Chondrocyte (in vitro differentiated cells): ENCODE data around the gene PCSK9. TPM values are rescaled to one million over a fixed set of nuclear protein-coding genes. Genes with fewer than 3 reads are reported as not detected.

ENCODE experiments used
- DNase-seq: peaks from one replicate; pipeline ENCODE4 v3.0.0; 2021; ENCODE audit warnings: mixed read lengths, low spot score
- H3K27ac Mint-ChIP-seq: one replicate; pipeline ENCODE4 v1.8.0; 2021; ENCODE audit warnings: mild to moderate bottlenecking, moderate library complexity, mixed read lengths; ENCODE audit not compliant: unreplicated experiment
- H3K27me3 Mint-ChIP-seq: 2 replicates; pipeline ENCODE4 v1.8.0; 2021; ENCODE audit warnings: low read depth, mixed read lengths
- H3K36me3 Mint-ChIP-seq: 2 replicates; pipeline ENCODE4 v1.8.0; 2021; ENCODE audit warnings: low read depth, mixed read lengths
- H3K4me1 Mint-ChIP-seq: 2 replicates; pipeline ENCODE4 v1.8.0; 2021; ENCODE audit warnings: low read depth, mild to moderate bottlenecking, mixed read lengths
- H3K4me3 Mint-ChIP-seq: one replicate; pipeline ENCODE4 v1.8.0; 2021; ENCODE audit warnings: mild to moderate bottlenecking, moderate library complexity, mixed read lengths; ENCODE audit not compliant: unreplicated experiment
- H3K9me3 Mint-ChIP-seq: 2 replicates; pipeline ENCODE4 v1.8.0; 2021; ENCODE audit warnings: low read depth, mixed read lengths
- total RNA-seq: library from RNA; stranded (reverse); gene quantifications from 3 replicates; pipeline ENCODE4 v1.2.1, GENCODE V29; 2021
- TF ChIP-seq, protein P1 (sequence below): fragments of 200-600 bp; sonication (generic); IDR thresholded peaks from 2 replicates; pipeline ENCODE4 v1.5.0; 2021; ENCODE audit warnings: antibody characterized with exemption, mild to moderate bottlenecking, moderate library complexity

The PCSK9 gene
- total RNA-seq, 1 donor from 2014 or later: 0.60 TPM

GRCh38 chr1:55037733-55038551 is 1.4 kb upstream of the PCSK9 start:
- Mint-ChIP-seq H3K27ac (no peak overlapping the region), H3K4me1 (peaks cover 22% of the 10 kb centered on the region), H3K27me3 (peaks cover 57% of the 10 kb centered on the region), H3K4me3 (no peak overlapping the region), H3K9me3 (no peaks in the 10 kb centered on the region), H3K36me3 (no peaks in the 10 kb centered on the region)
- TF ChIP-seq, protein P1, sequence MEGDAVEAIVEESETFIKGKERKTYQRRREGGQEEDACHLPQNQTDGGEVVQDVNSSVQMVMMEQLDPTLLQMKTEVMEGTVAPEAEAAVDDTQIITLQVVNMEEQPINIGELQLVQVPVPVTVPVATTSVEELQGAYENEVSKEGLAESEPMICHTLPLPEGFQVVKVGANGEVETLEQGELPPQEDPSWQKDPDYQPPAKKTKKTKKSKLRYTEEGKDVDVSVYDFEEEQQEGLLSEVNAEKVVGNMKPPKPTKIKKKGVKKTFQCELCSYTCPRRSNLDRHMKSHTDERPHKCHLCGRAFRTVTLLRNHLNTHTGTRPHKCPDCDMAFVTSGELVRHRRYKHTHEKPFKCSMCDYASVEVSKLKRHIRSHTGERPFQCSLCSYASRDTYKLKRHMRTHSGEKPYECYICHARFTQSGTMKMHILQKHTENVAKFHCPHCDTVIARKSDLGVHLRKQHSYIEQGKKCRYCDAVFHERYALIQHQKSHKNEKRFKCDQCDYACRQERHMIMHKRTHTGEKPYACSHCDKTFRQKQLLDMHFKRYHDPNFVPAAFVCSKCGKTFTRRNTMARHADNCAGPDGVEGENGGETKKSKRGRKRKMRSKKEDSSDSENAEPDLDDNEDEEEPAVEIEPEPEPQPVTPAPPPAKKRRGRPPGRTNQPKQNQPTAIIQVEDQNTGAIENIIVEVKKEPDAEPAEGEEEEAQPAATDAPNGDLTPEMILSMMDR: no peak
- DNase-seq: peak; percentile 46

- peaks cover 51% of the 10 kb centered on the region for H3K27me3 Mint-ChIP-seq
- TF ChIP-seq, protein P1: no peak
- H3K4me3 Mint-ChIP-seq: no peak overlapping the region
- no peaks in the 10 kb centered on the region for H3K9me3 Mint-ChIP-seq
- H3K4me1 Mint-ChIP-seq: peaks cover 22% of the 10 kb centered on the region
- no peak overlapping the region for H3K27ac Mint-ChIP-seq
- DNase-seq: no peak
- no peaks in the 10 kb centered on the region for H3K36me3 Mint-ChIP-seq
These were observed 853 bp upstream of the PCSK9 start for GRCh38 chr1:55038552-55038838.

GRCh38 chr1:55038974-55039341 is 390 bp upstream of the PCSK9 start:
- H3K27ac Mint-ChIP-seq: no peak overlapping the region
- H3K9me3 Mint-ChIP-seq: no peaks in the 10 kb centered on the region
- H3K27me3 Mint-ChIP-seq: peaks cover 50% of the 10 kb centered on the region
- H3K4me3 Mint-ChIP-seq: peak overlapping the region; percentile 69
- DNase-seq: no peak
- peaks cover 22% of the 10 kb centered on the region for H3K4me1 Mint-ChIP-seq
- no peaks in the 10 kb centered on the region for H3K36me3 Mint-ChIP-seq
- TF ChIP-seq, protein P1: no peak

DNA sequence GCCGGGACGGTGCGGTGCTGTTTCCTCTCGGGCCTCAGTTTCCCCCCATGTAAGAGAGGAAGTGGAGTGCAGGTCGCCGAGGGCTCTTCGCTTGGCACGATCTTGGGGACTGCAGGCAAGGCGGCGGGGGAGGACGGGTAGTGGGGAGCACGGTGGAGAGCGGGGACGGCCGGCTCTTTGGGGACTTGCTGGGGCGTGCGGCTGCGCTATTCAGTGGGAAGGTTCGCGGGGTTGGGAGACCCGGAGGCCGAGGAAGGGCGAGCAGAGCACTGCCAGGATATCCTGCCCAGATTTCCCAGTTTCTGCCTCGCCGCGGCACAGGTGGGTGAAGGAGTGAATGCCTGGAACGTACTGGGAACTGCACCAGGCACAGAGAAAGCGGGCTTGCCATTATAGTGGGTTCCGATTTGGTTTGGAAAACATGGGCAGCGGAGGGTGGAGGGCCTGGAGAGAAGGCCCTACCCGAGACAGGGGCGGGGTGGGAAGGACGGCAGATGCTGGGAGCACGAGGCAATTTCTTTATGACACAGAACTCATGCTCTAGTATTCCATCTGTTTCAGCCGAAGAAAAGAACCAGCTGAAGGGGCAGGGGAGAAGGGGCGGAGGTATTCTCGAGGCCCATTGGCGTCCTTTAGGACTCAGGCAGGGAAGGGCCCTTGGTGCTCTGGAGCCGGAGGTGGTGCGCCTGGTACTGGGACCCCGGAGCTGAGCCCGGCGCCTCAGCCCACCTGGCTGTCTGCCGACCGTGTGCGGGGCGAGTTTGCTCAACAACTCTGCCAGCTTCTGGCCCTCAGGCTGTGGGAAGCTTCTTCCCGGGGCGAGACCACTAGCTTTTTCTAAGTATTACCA is 960 bp downstream of the PCSK9 start:
- DNase-seq: peak; percentile 87
- Mint-ChIP-seq H3K4me3 (peak overlapping the region; percentile 69), H3K9me3 (no peaks in the 10 kb centered on the region), H3K27ac (no peak overlapping the region), H3K27me3 (peaks cover 46% of the 10 kb centered on the region), H3K4me1 (peaks cover 22% of the 10 kb centered on the region), H3K36me3 (no peaks in the 10 kb centered on the region)
- TF ChIP-seq, protein P1: no peak

GRCh38 chr1:55040933-55041494 is 1.7 kb downstream of the PCSK9 start:
- H3K4me1 Mint-ChIP-seq: peaks cover 22% of the 10 kb centered on the region
- no peak overlapping the region for H3K27ac Mint-ChIP-seq
- no peaks in the 10 kb centered on the region for H3K36me3 Mint-ChIP-seq
- H3K4me3 Mint-ChIP-seq: no peak overlapping the region
- peaks cover 42% of the 10 kb centered on the region for H3K27me3 Mint-ChIP-seq
- no peak for DNase-seq
- TF ChIP-seq, protein P1: no peak
- no peaks in the 10 kb centered on the region for H3K9me3 Mint-ChIP-seq
